GM15510 (cell line): ENCODE data around the gene KRTAP10-10.

ENCODE experiments used
- POLR2A ChIP-seq: IDR thresholded peaks from 3 replicates; pipeline ENCODE4 v1.6.1; 2011; ENCODE audit warnings: borderline replicate concordance; ENCODE audit not compliant: insufficient read length; ENCODE audit errors: extremely low read depth

The KRTAP10-10 gene

DNA sequence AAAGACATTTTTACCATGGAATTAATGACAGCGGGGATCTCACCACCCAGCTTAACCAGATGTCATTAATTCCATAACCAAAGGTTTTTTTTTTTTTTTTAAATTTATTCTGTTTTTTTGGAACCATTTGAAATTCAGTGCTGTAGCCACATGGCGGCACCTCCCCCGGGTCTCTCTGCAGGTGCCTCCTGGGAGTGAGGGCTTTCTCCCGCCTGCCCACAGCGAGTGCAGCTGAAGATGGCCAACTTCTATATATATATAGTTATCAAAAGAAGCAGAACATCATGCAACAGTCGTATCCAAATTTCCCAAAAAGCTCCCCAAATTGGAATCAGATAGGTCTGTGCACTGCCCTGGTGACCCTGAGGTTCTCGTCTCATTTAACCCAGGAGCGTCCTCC is 21.7 kb upstream of the KRTAP10-10 start:
- no peak for TF ChIP-seq POLR2A

DNA sequence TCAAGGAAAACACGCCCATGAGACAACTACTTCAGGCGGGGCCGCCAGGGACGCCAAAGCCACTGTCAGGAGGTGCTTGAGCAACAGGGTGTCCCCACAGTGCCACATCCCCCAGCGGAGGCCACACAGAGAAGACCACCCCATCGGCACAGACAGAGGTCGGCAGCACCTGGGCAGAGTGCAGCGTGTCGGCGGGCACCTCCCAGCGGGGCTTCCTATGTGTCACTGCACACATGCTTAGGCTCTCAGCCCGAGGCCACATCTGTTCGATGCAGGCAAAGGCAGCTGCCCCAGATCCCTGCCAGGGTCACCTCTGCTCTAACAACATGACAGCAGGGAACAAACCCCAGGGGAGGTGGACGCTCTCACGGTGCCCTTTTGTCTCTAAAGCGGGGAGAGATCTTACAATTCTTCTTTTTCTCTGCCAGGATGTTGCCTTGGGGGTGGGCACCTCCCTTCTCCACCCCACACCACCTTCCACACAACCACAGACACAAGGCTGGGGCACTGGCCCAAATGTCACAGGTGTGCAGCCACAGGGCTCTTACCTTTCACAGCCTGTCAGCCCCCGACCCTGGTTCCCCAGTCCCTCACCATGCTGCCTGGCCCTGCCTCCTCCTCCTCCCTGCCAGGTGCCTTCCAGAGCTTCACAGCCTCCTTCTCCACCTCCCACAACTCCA is 21.1 kb upstream of the KRTAP10-10 start:
- no peak for TF ChIP-seq POLR2A

DNA sequence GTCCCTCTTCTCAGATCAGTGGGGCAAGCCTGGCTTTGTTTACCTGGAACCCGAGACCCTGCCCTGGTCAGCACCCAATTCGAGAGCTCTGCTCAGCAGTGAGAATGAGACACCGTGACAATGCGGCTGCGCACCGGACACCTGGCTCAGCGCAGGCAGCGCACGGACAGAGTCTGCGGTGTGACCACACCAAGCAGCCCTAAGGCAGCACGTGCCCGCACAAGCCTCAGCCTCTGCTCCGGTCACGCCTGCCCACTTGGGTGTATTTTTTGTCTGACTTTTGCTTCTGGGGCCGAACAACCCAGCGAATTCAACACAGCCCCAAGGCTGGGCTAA is 20.6 kb upstream of the KRTAP10-10 start:
- no peak for TF ChIP-seq POLR2A

DNA sequence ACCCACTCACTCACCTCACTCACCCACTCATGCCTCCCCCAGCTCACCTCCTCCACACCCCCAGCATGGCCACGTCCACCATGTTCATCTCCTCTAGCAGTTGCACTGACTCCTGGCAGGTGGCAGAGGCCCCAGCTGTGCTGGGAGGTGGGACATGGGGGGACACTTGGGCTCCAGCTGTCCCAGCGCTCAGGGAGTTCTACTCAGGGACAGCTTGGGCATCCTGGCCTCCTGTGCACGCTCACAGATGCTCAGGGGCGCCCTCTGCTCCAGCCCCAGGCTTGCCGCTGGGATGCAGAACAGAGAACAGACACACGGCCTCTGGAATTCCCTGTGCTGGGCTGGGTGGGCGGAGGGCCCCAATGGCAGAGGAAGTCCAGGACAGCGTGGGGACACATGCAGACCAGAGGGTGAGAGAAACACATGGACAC is 20.1 kb upstream of the KRTAP10-10 start:
- no peak for TF ChIP-seq POLR2A

DNA sequence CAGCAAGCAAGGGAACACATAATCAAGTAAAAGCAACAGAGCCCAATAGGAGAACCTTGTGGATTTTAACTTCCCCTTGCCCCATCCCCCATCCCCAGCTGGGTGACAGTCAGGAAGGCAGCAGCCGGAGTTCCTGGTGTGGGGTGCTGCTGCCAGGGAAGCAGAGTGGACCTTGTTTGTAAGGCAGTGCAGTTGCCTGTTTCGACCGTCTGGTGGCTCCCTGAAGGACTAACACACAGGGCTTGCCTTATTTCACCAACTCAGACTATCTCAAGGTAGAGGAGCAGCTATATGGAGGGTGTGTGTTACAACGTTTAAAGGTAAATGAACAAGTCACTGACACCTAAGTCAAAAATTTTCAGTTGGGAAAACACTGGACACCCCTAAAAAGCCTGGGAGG is 18.7 kb upstream of the KRTAP10-10 start:
- no peak for TF ChIP-seq POLR2A

DNA sequence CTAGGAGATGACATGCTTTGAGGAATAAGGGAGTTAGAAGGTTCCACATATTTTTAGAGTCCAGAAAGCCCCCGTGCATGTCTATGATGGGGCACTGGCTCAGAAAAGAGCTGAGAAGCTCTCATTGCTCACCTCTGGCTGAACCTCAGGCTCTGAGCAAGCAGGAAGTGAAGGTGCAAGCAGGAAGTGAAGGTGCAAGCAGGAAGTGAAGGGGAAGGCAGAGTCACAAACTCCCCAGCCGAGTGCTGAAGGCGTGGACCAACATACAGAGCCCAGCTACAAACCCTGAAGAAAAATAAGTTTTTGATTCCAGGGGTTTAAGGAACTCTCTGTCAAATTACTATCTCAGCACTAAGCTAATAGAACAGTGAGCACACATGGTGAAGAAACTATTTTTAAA is 18.2 kb upstream of the KRTAP10-10 start:
- no peak for TF ChIP-seq POLR2A

DNA sequence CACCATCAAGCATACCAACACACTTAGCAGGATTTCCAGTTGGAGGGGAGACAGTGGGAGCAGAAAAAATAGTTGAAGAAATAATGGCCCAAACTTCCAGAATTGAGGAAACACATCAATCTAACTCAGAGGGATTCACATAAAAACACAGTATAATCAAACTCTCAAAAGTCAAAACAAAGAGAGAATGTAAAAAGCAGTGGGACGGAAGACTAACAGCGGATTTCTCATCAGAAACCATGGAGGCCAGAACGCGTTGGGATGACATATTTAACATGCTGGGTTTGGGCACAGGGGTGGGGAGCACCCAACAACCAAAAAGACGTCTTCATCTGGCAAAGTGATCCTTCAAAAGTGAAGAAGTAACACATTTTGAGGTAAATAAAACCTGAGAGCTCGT is 17.3 kb upstream of the KRTAP10-10 start:
- no peak for TF ChIP-seq POLR2A

DNA sequence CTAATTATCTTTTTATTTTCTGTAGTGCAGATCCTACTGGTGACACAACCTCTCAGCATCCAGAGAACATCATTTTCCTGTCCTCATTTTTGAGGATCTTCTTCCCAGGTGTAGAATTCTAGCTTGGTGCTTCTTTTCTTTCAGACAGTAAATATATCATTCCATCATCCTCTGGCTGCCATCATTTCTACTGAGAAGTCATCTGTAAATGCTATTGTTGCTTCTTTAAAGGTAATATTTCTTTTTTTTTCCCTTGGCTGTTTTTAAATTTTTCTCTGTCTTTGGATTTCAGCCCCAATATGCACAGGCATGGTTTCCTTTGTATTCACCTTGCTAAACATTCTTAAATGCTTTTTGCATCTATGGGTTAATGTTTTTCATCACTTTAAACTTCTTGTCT is 13.6 kb upstream of the KRTAP10-10 start:
- no peak for TF ChIP-seq POLR2A

DNA sequence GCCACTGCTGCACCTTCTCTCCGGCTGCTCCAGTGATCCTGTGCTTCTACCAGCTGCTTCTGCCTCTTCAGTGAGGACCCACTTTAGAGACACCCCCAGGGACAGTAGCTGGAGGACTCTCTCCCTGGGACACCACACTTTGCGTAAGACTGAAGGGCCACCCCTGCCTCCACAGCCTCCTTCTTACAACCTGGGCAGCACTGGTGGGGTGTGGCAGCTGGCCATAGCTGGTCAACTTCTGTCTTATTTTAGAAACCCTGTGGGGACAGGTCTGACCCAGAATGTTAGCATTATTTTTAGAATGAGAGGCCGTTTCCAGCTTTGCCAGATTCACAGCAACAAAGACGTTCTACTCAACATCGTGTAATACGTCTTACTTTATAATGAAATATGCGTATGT is 11.4 kb upstream of the KRTAP10-10 start:
- no peak for TF ChIP-seq POLR2A

DNA sequence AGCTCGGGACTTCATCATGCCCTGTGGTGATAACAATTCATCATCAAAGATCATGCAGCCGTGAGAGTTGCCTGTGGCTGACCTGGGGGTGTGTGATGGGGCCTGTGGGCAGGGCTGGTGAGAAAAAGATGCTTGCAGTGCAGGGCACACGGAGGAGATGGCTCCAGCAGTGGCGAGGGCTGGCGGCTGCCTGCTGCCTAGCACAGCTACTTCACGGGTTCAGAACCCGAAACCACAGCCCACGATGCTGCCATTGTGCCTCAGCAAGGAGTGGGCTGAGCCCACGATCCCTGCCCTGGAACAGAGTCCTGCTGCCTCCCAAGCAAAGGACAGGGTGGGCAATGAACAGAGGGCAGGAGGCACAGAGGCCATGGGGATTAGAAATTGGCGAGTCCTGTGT is 10.9 kb upstream of the KRTAP10-10 start:
- no peak for TF ChIP-seq POLR2A

DNA sequence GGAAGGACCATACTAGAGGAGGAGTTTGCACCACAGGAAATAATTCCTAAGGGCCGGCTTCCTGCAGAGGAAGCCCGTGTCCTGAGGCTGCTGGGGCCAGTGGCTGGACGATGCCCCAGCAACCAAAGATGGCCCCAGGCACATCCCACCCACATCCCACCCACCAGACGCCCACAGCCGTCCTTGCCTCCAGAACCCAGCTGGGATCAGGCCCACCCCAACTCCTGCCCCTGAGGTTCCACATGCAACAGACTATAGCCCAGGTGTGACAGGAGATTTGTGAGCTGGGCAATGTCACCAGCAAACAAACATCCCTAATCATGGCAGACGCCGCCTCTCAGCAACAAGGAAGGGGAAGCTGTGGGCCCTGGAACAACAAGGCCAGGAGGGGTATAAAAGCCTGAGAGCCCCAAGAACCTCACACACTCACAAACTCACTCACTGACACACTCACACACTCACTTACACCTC is 10.4 kb upstream of the KRTAP10-10 start, which contains the start of gene KRTAP10-9:
TSS of gene KRTAP10-9 (plus strand) at position 421 of the 471 bp plus-strand sequence. CDS start 79 bp downstream, outside the sequence.
- TF ChIP-seq POLR2A = no peak

DNA sequence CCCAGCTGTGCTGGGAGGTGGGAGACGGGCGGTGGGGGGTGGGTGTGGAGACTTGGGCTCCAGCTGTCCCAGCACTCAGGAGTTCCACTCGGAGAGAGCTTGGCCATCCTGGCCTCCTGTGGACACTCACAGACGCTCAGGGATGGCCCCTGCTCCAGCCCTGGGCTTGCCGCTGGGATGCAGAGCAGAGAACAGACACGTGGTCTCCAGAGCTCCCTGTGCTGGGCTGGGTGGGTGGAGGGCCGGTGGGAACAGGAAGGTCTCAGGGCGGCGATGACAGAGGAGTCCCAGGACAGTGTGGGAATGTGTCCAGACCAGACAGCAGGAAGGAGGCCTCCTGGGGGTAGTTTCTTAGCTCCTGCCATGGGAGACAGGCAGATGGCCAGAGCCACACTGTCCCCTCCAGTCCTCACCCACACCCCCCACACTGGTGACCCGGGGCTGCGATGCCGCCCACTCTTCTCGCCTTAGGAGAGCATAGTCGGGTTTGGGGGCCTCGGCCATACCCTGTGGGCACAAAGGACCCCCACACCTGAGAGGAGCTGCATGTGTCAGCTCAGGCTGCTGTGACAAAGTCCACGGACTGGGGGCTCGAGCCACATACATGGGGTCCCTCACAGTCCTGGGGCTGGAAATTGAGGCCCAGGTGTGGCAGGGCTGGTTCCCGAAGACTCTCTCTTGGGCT is 8.3 kb upstream of the KRTAP10-10 start:
- TF ChIP-seq POLR2A = no peak

DNA sequence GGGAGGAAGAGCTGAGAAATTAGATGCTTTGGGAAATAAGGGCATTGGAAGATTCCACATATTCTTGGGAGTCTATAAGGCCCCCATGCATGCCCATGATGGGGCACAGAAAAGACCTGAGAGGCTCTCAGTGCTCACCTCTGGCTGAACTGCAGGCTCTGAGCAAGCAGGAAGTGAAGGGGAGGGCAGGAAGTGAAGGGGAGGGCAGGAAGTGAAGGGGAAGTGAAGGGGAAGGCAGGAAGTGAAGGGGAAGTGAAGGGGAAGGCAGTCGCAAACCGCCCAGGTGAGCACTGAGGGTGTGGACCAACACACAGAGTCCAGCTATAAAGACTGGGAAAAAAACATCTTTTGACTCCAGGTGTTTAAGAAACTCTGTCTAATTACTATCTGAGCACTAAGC is 6.7 kb upstream of the KRTAP10-10 start:
- TF ChIP-seq POLR2A = no peak

DNA sequence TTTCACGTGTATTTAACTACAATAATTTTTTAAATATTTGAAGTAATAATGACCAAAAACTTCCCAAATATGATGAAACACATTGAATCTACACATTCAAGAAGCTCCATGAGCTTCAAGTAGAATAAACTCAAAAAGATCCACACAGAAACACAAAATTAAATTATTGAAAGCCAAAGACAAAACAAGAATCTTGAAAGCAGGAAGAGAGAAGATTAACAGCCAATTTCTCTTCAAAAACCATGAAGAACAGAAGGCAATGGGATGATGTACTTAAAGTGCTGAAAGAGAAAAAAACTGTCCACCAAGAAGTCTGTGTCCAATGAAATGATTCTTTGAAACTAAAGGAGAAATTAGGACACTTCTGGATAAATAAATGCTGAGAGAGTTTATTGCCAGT is 5.1 kb upstream of the KRTAP10-10 start:
- TF ChIP-seq POLR2A = no peak

DNA sequence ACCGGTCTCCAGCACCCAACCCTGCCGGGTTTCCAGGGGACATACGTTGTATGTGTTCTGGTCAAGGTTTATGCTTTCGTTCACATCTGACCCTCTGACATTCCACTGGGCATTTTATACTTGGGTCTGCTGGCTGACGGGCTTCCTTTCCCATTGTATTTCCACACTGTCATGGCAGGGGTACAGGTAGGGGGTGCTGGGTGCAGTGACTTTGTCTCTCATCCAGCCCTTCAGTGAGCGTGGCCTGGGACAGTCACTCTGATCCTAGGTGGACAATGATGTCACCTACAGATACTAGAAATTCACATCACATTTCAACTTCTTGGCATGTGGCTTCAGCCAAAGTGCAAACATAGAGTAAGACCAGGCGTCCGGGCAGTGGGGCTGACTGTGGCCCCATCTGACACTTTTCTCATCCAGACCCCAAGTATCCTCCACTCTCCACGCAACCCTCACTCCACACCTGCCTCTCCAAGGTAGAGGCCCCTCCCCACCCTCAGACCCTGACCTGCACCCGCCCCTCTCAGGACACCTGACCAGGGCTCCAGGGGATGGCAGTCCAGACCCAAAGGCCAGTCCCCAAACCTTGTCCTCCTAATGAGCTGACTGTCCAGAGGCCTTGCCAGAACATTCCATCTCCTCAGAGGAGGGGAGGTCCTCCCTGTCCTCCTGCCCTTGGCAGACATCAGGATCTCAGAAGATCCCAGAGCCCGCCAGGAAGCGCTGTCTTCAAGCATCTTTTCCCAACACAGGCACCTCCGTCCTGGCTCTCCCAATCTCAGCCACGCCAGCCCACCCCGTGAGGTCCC is 743 bp upstream of the KRTAP10-10 start:
- TF ChIP-seq POLR2A = no peak

DNA sequence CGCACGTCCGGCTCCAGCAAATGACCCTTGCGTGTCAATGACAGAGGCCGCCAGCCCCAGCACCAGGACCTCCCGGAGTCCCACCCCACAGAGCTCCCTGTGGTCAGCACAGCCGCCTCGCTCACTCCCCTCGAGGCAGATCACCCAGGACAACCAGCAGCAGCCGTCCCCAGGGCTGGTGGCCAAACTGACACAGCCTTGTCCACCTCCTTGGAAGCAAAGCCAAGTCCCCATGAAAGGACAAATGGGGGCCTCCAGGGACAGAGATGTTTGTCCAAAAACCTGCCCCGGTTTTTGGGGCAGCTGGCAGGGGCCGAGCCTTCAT is 2.1 kb downstream of the KRTAP10-10 start:
- TF ChIP-seq POLR2A = no peak

DNA sequence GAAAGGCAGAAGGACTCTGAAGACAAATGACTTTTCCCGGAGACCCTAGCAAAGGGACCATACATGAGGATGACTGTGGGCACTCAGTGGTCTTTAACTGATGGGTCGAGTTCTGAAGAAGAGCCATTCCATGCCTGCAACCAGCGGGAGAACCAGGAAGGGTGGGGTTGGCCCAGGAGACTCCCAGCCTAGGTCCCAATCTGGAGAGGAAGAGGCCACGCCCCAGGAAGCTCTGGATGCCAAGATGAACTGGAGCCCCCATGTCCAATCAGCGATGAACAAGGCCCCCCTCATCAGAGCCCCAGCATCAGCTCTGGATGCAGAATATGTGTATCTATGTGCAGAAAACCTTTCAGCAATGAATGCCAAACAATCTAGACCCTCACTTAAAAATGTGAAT is 3.6 kb downstream of the KRTAP10-10 start:
- no peak for TF ChIP-seq POLR2A
